Effector memory CD4-positive, alpha-beta T cell (primary cell): ENCODE data around the gene KCNQ5.

Experiments
- DNase-seq, 3 donors: peaks; one replicate each; pipeline ENCODE4 v3.0.0-alpha.2; 2020
- H3K27ac ChIP-seq: 2 replicates; pipeline ENCODE4 v1.7.0; 2013; ENCODE audit warnings: mild to moderate bottlenecking, low read length, moderate library complexity; ENCODE audit not compliant: insufficient read depth, poor library complexity, severe bottlenecking
- H3K27me3 ChIP-seq: replicated peaks from 2 replicates; pipeline ENCODE4 v1.7.0; 2013; ENCODE audit warnings: mild to moderate bottlenecking, low read length; ENCODE audit not compliant: insufficient read depth, control insufficient read depth, poor library complexity, severe bottlenecking
- H3K36me3 ChIP-seq: 2 replicates; pipeline ENCODE4 v1.7.0; 2013; ENCODE audit warnings: mild to moderate bottlenecking, low read length, moderate library complexity; ENCODE audit not compliant: control insufficient read depth, insufficient read depth
- H3K4me1 ChIP-seq: 2 replicates; pipeline ENCODE4 v1.7.0; 2013; ENCODE audit warnings: low read length, mild to moderate bottlenecking; ENCODE audit not compliant: control insufficient read depth, insufficient read depth, poor library complexity, severe bottlenecking
- H3K4me3 ChIP-seq: 2 replicates; pipeline ENCODE4 v1.7.0; 2013; ENCODE audit warnings: low read length, low read depth, mild to moderate bottlenecking; ENCODE audit not compliant: insufficient read depth, poor library complexity, severe bottlenecking
- H3K9me3 ChIP-seq: 2 replicates; pipeline ENCODE4 v1.7.0; 2013; ENCODE audit warnings: mild to moderate bottlenecking, low read length, moderate library complexity; ENCODE audit not compliant: control insufficient read depth

The KCNQ5 gene

GRCh38 chr6:72651174-72651573 is 29.3 kb downstream of the KCNQ5 start:
- no peaks in the 10 kb centered on the region for H3K36me3 ChIP-seq
- H3K27ac ChIP-seq: no peak overlapping the region
- H3K4me3 ChIP-seq: no peak overlapping the region
- no peaks in the 10 kb centered on the region for H3K4me1 ChIP-seq
- H3K27me3 ChIP-seq: no peaks in the 10 kb centered on the region
- no peak for DNase-seq
- H3K9me3 ChIP-seq: no peaks in the 10 kb centered on the region

DNA sequence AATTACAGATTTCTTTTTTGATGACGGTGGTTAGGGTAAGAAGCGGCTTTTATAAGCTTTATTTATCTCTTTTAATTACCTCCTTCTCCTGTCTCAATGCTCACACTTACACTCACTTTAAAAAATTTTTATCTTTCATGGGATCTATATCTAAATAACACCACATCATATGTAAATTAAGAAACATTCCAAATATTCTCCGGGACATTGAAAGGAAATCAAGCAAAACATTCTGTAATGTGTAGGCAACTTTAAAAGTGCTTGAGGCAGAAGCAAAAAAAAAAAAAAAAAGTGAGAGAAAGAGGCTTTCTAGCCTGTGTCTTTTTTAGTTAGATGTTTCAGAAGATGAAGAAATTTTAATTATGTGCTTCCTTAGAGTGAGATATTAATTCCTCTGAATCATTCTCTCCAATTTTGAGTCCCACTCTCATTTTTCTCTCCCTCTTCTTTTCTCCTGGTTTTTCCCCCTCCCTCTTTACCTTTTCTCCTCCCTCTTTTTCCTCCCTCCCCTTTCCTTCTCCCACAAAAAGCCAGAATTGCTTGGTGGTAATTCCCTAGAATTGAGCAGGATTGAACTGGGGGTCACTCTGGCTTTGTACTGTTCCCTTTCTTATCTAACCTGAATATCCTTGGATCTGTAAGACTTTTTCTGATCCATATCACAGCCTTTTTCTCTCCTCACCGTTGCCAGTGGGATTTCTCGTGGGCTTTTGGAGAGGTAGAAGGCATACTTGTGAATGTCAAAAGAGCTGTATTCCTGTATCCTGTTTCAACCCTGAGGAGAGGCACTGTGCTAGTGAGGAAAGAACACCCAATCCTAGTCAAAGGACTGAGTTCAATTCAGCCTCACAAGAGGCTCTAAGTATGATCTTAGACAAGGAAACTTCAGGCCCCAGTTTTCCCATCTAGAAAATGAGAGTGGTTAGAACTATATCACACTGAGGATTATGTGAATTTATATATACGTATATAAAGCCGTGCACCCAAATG is 30.4 kb downstream of the KCNQ5 start:
- H3K4me1 ChIP-seq: no peaks in the 10 kb centered on the region
- H3K36me3 ChIP-seq: no peaks in the 10 kb centered on the region
- no peaks in the 10 kb centered on the region for H3K9me3 ChIP-seq
- H3K4me3 ChIP-seq: no peak overlapping the region
- DNase-seq: no peak
- no peaks in the 10 kb centered on the region for H3K27me3 ChIP-seq
- no peak overlapping the region for H3K27ac ChIP-seq

- Histone ChIP-seq H3K4me1 (no peaks in the 10 kb centered on the region), H3K27me3 (no peaks in the 10 kb centered on the region), H3K27ac (no peak overlapping the region), H3K4me3 (no peak overlapping the region), H3K9me3 (no peaks in the 10 kb centered on the region), H3K36me3 (no peaks in the 10 kb centered on the region)
- DNase-seq: no peak
These were observed 31.2 kb downstream of the KCNQ5 start for GRCh38 chr6:72653026-72653425.

DNA sequence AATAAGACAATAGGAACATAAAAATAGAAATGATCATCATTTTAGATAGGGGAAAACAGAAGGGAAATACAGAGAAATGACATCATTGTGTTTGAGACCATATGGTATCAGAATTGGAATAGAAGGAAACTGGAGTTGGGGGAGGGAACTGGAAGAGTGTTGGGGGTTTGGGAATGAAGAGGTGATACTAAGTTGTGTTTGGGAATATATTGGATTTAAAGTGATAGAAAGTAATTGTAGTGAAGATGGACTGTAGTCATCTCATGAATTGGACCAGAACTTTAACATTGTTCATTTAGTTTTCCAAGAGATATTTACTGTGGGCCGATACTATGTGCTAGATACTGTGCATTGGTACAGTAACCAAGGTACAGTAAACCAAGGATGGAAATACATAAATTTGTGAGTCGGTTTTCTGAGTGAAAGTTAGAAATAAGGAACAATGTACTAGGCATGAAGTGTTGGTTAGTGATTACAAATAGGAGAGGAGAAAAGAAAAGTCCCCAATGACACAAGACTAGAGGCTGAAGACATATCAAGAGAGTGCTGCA is 32.3 kb downstream of the KCNQ5 start:
- no peak overlapping the region for H3K27ac ChIP-seq

GRCh38 chr6:72657407-72658197 is 35.7 kb downstream of the KCNQ5 start:
- Histone ChIP-seq H3K27me3 (no peaks in the 10 kb centered on the region), H3K27ac (no peak overlapping the region), H3K4me3 (no peak overlapping the region), H3K36me3 (no peaks in the 10 kb centered on the region), H3K4me1 (no peaks in the 10 kb centered on the region), H3K9me3 (no peaks in the 10 kb centered on the region)
- DNase-seq: no peak

More for the DNA sequence above, 32.3 kb downstream of the KCNQ5 start:
- Histone ChIP-seq H3K4me3 (no peak overlapping the region), H3K4me1 (no peaks in the 10 kb centered on the region), H3K36me3 (no peaks in the 10 kb centered on the region), H3K27me3 (no peaks in the 10 kb centered on the region), H3K9me3 (no peaks in the 10 kb centered on the region)
- DNase-seq: no peak

DNA sequence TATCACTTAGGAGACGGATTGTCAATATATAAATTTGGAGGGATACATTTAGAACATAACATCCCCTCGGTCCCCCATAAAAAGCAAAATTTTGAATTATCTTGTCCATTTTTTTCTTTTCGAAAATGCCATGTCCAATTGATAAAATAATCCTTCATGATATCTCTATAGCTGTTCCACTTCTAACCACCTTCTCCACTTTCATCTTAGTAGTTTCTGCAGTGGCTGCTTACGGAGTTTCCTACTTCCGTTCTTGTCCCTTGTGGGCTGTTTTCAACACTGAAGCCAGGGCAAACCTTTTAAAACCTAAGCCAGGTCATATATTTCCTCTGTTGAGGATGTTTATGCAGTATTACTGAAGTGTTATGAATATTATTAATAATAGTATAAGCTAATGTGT is 37.9 kb downstream of the KCNQ5 start:
- H3K4me1 ChIP-seq: no peaks in the 10 kb centered on the region
- H3K36me3 ChIP-seq: no peaks in the 10 kb centered on the region
- H3K27ac ChIP-seq: no peak overlapping the region
- H3K27me3 ChIP-seq: no peaks in the 10 kb centered on the region
- DNase-seq: no peak
- H3K9me3 ChIP-seq: no peaks in the 10 kb centered on the region
- H3K4me3 ChIP-seq: no peak overlapping the region

- no peak overlapping the region for H3K27ac ChIP-seq
- H3K9me3 ChIP-seq: no peaks in the 10 kb centered on the region
- no peaks in the 10 kb centered on the region for H3K36me3 ChIP-seq
- H3K4me1 ChIP-seq: no peaks in the 10 kb centered on the region
- no peak overlapping the region for H3K4me3 ChIP-seq
- no peak for DNase-seq
- H3K27me3 ChIP-seq: no peaks in the 10 kb centered on the region
These were observed 39.5 kb downstream of the KCNQ5 start for GRCh38 chr6:72661411-72661810.

DNA sequence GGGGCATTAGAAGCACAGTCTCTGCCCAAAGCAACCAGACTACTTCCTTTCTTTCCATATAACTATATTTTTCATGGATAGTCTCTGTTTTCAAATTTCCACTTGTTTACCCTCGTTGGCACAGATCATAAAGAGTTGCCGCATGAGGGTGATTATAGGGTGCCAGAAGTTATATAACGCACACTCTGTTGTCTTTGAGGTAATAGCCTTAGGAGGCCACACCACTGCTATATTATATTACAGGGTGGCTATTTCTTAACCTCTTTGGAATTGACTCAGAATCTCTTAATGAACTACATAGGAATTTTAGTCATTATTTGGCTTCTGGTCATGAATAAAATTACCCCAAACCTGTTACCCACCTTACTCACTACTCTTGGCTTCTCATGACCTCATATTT is 43.7 kb downstream of the KCNQ5 start:
- no peak overlapping the region for H3K4me3 ChIP-seq
- H3K27me3 ChIP-seq: no peaks in the 10 kb centered on the region
- no peaks in the 10 kb centered on the region for H3K9me3 ChIP-seq
- DNase-seq: no peak
- H3K4me1 ChIP-seq: no peaks in the 10 kb centered on the region
- no peak overlapping the region for H3K27ac ChIP-seq
- no peaks in the 10 kb centered on the region for H3K36me3 ChIP-seq

GRCh38 chr6:72669324-72669723 is 47.5 kb downstream of the KCNQ5 start:
- no peak for DNase-seq
- Histone ChIP-seq H3K9me3 (no peaks in the 10 kb centered on the region), H3K4me1 (no peaks in the 10 kb centered on the region), H3K27ac (no peak overlapping the region), H3K4me3 (no peak overlapping the region), H3K36me3 (no peaks in the 10 kb centered on the region), H3K27me3 (no peaks in the 10 kb centered on the region)

DNA sequence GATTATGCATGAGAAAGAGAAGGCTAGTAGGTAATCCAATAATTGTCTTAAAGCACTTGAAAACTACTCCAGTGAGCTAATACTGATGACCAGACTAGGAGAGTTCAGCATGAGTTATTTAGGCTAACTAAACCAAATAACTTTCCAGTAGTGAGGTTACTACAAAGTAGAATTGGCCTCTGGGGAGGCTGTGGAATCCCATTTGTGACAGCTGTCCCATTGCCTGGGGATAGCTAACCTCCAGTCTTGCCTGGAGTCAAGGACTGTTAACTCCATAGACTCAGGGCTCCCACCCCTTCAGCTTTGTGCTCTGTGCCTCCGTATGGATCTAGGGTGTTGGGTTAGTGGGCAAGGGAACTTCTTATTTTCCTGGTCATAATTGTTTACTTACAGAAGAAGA is 51.0 kb downstream of the KCNQ5 start:
- Histone ChIP-seq H3K27me3 (no peaks in the 10 kb centered on the region), H3K4me3 (no peak overlapping the region), H3K9me3 (no peaks in the 10 kb centered on the region), H3K4me1 (no peaks in the 10 kb centered on the region), H3K27ac (no peak overlapping the region), H3K36me3 (no peaks in the 10 kb centered on the region)
- no peak for DNase-seq
